Mesendoderm (in vitro differentiated cells): ENCODE data around the gene POU4F1.

Experiments
- DNase-seq: peaks from one replicate; pipeline ENCODE4 v3.0.0; 2013
- H2AK5ac ChIP-seq: 2 replicates; pipeline ENCODE4 v1.6.1; 2013; ENCODE audit warnings: low read length, inconsistent platforms
- H2BK120ac ChIP-seq: 2 replicates; pipeline ENCODE4 v1.6.1; 2013; ENCODE audit warnings: low read depth, mild to moderate bottlenecking, low read length, moderate library complexity, mixed read lengths
- H2BK15ac ChIP-seq: replicated peaks from 2 replicates; pipeline ENCODE4 v1.6.1; 2013; ENCODE audit warnings: low read depth, mild to moderate bottlenecking, moderate library complexity
- H2BK5ac ChIP-seq: 2 replicates; pipeline ENCODE4 v1.6.1; 2013; ENCODE audit warnings: low read length, inconsistent platforms
- H3K18ac ChIP-seq: 2 replicates; pipeline ENCODE4 v1.6.1; 2013; ENCODE audit warnings: mild to moderate bottlenecking, low read length, mixed read lengths
- H3K23ac ChIP-seq: one replicate; pipeline ENCODE4 v1.6.1; 2013; ENCODE audit warnings: low read length
- H3K27ac ChIP-seq: 2 replicates; pipeline ENCODE4 v1.5.1; 2013; ENCODE audit warnings: low read depth, mild to moderate bottlenecking, inconsistent platforms, low read length, moderate library complexity
- H3K27me3 ChIP-seq: 2 replicates; pipeline ENCODE4 v1.6.1; 2013; ENCODE audit warnings: low read length, control low read depth, mild to moderate bottlenecking, inconsistent platforms; ENCODE audit not compliant: insufficient read depth, poor library complexity
- H3K36me3 ChIP-seq: 2 replicates; pipeline ENCODE4 v1.6.1; 2013; ENCODE audit warnings: low read length, inconsistent platforms; ENCODE audit not compliant: control insufficient read depth, insufficient read depth
- H3K4ac ChIP-seq: one replicate; pipeline ENCODE4 v1.6.1; 2013; ENCODE audit warnings: low read depth, mild to moderate bottlenecking, low read length, moderate library complexity
- H3K4me1 ChIP-seq: 2 replicates; pipeline ENCODE4 v1.6.1; 2013; ENCODE audit warnings: low read depth, low read length, inconsistent platforms; ENCODE audit not compliant: control insufficient read depth
- H3K4me2 ChIP-seq: 2 replicates; pipeline ENCODE4 v1.6.1; 2013; ENCODE audit warnings: low read length
- H3K4me3 ChIP-seq: 2 replicates; pipeline ENCODE4 v1.5.1; 2013; ENCODE audit warnings: mild to moderate bottlenecking, low read length
- H3K56ac ChIP-seq: one replicate; pipeline ENCODE4 v1.6.1; 2013; ENCODE audit warnings: low read length
- H3K79me1 ChIP-seq: 2 replicates; pipeline ENCODE4 v1.6.1; 2013; ENCODE audit warnings: low read length, inconsistent platforms
- H3K79me2 ChIP-seq: 2 replicates; pipeline ENCODE4 v1.6.1; 2013; ENCODE audit warnings: mild to moderate bottlenecking, low read length; ENCODE audit not compliant: control insufficient read depth, insufficient read depth
- H3K9ac ChIP-seq: 2 replicates; pipeline ENCODE4 v1.6.1; 2013; ENCODE audit warnings: low read length, inconsistent platforms
- H4K5ac ChIP-seq: one replicate; pipeline ENCODE4 v1.6.1; 2013; ENCODE audit warnings: low read length
- H4K8ac ChIP-seq: one replicate; pipeline ENCODE4 v1.6.1; 2013; ENCODE audit warnings: low read depth, mild to moderate bottlenecking, control low read depth, low read length, moderate library complexity
- WGBS: extraction: QIAGEN DNeasy Blood & Tissue Kit; methylation state at CpG from one replicate; pipeline ENCODE4 v1.1.7; 2013; ENCODE audit warnings: low lambda C conversion rate, missing lambda C conversion rate; ENCODE audit not compliant: insufficient coverage; ENCODE audit errors: extremely low coverage; 5-methylcytosine and 5-hydroxymethylcytosine counted together

The POU4F1 gene

DNA sequence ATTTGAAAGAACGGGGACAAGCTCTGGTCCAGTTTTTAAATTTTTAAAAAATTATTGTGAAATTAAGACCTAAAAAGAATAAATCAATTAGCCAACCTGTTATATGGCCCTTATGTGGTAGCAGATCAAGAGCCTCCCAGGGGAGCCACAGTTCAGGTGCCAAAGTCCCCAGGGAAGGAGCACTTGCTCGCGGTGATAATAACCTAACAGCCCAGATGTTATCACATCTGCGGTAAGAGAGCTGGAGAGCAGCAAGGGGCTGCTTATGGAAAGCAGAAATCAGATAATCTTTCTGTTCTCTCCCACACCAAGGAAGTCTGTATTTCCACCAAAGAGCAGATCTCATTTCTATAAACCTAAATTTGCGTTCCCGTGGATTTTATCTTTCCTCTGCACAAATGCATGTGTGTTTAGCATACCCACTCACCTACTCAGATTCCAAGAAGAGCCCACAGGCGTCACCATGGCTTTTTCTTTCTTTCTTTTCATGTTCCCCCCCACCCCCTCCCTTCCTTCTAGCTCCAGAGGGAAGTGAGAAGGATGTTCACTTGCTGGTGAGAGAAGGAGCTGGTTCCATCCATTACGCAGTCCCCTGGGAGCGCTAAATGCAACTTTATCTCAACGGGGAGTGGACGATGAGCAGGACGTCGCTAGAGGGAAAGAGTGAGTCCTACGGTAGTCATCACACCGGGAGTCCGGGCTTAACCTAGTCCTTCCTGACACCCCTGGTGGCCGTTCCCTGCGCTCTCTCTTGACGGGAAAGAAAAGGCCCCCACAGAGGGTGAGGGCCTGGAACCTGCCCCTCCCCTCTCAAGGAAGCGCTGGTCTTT, 1.6 kb upstream of the POU4F1 start:
- no peak overlapping the region for H2BK15ac ChIP-seq
- peak; percentile 83 for DNase-seq
- no CpG with 5 or more reads among the region's 20 CpGs for WGBS
- no peak overlapping the region for H3K56ac ChIP-seq
- H3K23ac ChIP-seq, result no peak overlapping the region
- H3K9ac ChIP-seq, result no peak overlapping the region
- no peak overlapping the region for H2BK5ac ChIP-seq
- H3K36me3 ChIP-seq, result no peaks in the 10 kb centered on the region
- H3K27me3 ChIP-seq, result peaks cover 83% of the 10 kb centered on the region
- H2BK120ac ChIP-seq, result no peak overlapping the region
- peaks cover 5% of the 10 kb centered on the region for H3K4me1 ChIP-seq
- no peak overlapping the region for H3K18ac ChIP-seq
- H3K79me1 ChIP-seq, result no peaks in the 10 kb centered on the region
- H4K8ac ChIP-seq, result no peak overlapping the region
- H3K4ac ChIP-seq, result no peak overlapping the region
- no peak overlapping the region for H4K5ac ChIP-seq
- H3K27ac ChIP-seq, result no peak overlapping the region
- H3K4me2 ChIP-seq, result no peak overlapping the region
- no peak overlapping the region for H2AK5ac ChIP-seq
- H3K4me3 ChIP-seq, result no peak overlapping the region
- H3K79me2 ChIP-seq, result no peaks in the 10 kb centered on the region

- no CpG with 5 or more reads among the region's 51 CpGs for WGBS
- Histone ChIP-seq H2BK5ac (no peak overlapping the region), H3K4me2 (peak overlapping the region; percentile 73), H3K23ac (no peak overlapping the region), H2BK15ac (no peak overlapping the region), H4K8ac (no peak overlapping the region), H3K27ac (no peak overlapping the region), H2AK5ac (no peak overlapping the region), H4K5ac (no peak overlapping the region), H3K79me2 (no peaks in the 10 kb centered on the region), H3K56ac (peak overlapping the region; percentile 71), H3K79me1 (no peaks in the 10 kb centered on the region), H3K9ac (peak overlapping the region; percentile 24), H3K4me3 (no peak overlapping the region), H3K27me3 (peaks cover 82% of the 10 kb centered on the region), H3K36me3 (no peaks in the 10 kb centered on the region), H3K4ac (no peak overlapping the region), H3K18ac (no peak overlapping the region), H3K4me1 (peaks cover 3% of the 10 kb centered on the region), H2BK120ac (no peak overlapping the region)
- DNase-seq, result no peak
These were observed 652 bp downstream of the POU4F1 start for GRCh38 chr13:78602561-78603239.

DNA sequence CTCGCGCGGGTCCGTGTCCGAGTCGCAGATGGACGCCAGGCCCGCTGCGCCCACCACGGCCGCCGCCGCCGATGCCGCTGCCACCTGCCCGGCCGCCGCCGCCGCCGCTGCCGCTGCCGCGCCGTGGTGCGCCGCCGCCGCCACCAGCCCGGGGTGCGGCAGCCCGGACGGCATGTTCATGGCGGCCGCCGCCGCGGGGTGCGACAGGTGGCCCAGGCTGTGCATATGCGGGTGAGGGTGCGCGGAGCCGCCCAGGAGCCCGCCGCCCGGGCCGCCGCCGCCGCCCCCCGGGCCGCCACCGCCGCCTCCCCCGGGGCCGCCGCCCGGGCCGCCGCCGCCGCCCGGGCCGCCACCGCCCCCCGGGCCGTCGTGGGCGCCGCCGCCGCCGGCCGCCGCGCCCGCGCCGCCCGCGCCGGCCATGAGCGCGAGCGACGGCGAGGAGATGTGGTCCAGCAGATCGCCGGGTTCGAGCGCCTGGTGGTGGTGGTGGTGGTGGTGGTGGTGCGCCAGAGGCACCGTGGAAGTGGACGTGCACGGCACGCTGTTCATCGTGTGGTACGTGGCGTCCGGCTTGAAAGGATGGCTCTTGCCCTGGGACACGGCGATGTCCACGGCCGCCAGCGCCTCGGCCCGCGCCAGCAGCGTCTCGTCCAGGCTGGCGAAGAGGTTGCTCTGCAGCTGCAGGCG, 1.3 kb downstream of the POU4F1 start:
- no peak overlapping the region for H3K23ac ChIP-seq
- peak overlapping the region; percentile 50 for H3K56ac ChIP-seq
- no peak overlapping the region for H4K5ac ChIP-seq
- H2BK5ac ChIP-seq, result no peak overlapping the region
- no peak overlapping the region for H3K9ac ChIP-seq
- peaks cover 83% of the 10 kb centered on the region for H3K27me3 ChIP-seq
- no peaks in the 10 kb centered on the region for H3K79me2 ChIP-seq
- peaks cover 2% of the 10 kb centered on the region for H3K4me1 ChIP-seq
- no peak overlapping the region for H3K27ac ChIP-seq
- H2BK15ac ChIP-seq, result no peak overlapping the region
- no peaks in the 10 kb centered on the region for H3K79me1 ChIP-seq
- no peak overlapping the region for H2AK5ac ChIP-seq
- DNase-seq, result no peak
- H3K36me3 ChIP-seq, result no peaks in the 10 kb centered on the region
- H4K8ac ChIP-seq, result no peak overlapping the region
- H3K4me3 ChIP-seq, result no peak overlapping the region
- no peak overlapping the region for H3K4ac ChIP-seq
- H3K18ac ChIP-seq, result no peak overlapping the region
- peak overlapping the region; percentile 41 for H3K4me2 ChIP-seq
- H2BK120ac ChIP-seq, result no peak overlapping the region
- no CpG with 5 or more reads among the region's 112 CpGs for WGBS

- peak overlapping the region; percentile 5 for H3K4me3 ChIP-seq
- DNase-seq, result no peak
- WGBS, result no CpG with 5 or more reads among the region's 58 CpGs
These were observed 2.1 kb downstream of the POU4F1 start for GRCh38 chr13:78601124-78601873.

DNA sequence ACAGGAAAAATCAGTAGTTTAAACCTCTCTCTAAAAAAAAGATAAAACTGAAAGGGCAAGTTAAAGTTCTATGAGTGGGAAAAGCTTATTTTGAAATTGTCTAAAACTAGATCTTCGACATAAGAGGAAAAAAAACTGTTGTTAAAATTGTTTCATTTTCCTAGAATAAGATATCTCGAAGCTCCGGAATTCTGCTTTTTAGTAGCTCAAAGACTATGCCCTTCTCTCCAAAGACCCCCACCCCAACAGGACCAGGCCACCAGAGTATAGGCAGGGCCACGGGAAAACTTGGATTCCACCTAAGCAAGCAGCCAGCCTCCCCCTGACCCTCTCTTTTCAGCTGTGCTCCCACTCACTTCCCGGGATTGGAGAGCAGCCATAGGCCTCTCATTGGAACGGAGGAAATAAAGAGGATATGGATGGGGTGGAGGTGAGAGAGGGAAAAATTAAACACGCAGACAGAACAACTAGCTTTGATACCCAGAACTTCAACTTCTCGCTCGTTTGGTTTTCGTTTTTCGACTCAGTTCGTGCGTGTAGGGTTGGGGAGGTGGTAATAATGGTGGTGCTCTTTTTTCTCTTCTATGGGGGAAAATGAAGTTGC, 3.0 kb downstream of the POU4F1 start:
- H3K4me2 ChIP-seq, result no peak overlapping the region

More at GRCh38 chr13:78601124-78601873, 2.1 kb downstream of the POU4F1 start:
- Histone ChIP-seq H3K27me3 (peaks cover 80% of the 10 kb centered on the region), H3K9ac (no peak overlapping the region), H3K4me1 (no peaks in the 10 kb centered on the region), H3K79me2 (no peaks in the 10 kb centered on the region), H3K56ac (peak overlapping the region; percentile 31), H4K5ac (no peak overlapping the region), H3K4me2 (peak overlapping the region; percentile 41), H4K8ac (no peak overlapping the region), H3K18ac (no peak overlapping the region), H2BK5ac (no peak overlapping the region), H3K27ac (no peak overlapping the region), H3K23ac (no peak overlapping the region), H3K4ac (no peak overlapping the region), H2BK15ac (no peak overlapping the region), H3K79me1 (no peaks in the 10 kb centered on the region), H2AK5ac (no peak overlapping the region), H3K36me3 (no peaks in the 10 kb centered on the region), H2BK120ac (no peak overlapping the region)

More for the DNA sequence above, 3.0 kb downstream of the POU4F1 start:
- Histone ChIP-seq H2BK5ac (no peak overlapping the region), H2BK120ac (no peak overlapping the region), H3K36me3 (no peaks in the 10 kb centered on the region), H4K5ac (no peak overlapping the region), H3K18ac (no peak overlapping the region), H3K23ac (no peak overlapping the region), H2BK15ac (no peak overlapping the region), H3K4ac (no peak overlapping the region), H3K27me3 (peaks cover 71% of the 10 kb centered on the region), H3K79me1 (no peaks in the 10 kb centered on the region), H2AK5ac (no peak overlapping the region), H3K4me1 (no peaks in the 10 kb centered on the region), H3K4me3 (no peak overlapping the region), H3K79me2 (no peaks in the 10 kb centered on the region), H3K9ac (no peak overlapping the region), H4K8ac (no peak overlapping the region), H3K56ac (no peak overlapping the region), H3K27ac (no peak overlapping the region)
- no CpG with 5 or more reads among the region's 13 CpGs for WGBS
- DNase-seq, result no peak
